ENCODE measurements around the gene RPS15. TPM values are rescaled to one million over a fixed set of nuclear protein-coding genes. Genes with fewer than 3 reads are reported as not detected.

Gene RPS15
- polyA plus RNA-seq, 1 of the 3 experiments (the other 2 are of a cell fraction): 3,749 TPM

DNA sequence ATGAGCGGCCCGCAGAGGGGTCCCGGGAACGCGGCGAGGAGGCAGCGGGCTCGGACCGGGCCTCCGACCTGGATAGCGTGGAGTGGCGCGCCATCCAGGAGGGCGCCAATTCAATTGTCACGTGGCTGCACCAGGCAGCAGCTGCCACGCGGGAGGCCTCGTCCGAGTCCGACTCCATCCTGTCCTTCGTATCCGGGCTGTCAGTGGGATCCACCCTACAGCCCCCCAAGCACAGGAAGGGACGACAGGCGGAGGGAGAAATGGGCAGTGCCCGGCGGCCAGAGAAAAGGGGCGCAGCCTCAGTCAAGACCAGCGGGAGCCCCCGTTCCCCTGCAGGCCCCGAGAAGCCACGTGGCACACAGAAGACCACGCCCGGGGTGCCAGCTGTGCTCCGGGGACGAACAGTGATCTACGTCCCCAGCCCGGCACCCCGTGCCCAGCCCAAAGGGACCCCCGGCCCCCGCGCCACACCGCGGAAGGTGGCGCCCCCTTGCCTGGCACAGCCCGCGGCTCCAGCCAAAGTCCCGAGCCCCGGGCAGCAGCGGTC lies 30.2 kb downstream of the RPS15 start:
- H3F3A ChIP-seq (replicated peaks; ENCODE audit: insufficient read depth): no peaks in the 10 kb centered on the region
- H3K4me3 ChIP-seq (ENCODE audit: low read depth in 2 of 2, low read length in 1 of 2): no peak overlapping the region
- H3K36me3 ChIP-seq (replicated peaks in 1 of 2; ENCODE audit: control insufficient read depth in 1 of 2, insufficient read depth in 2 of 2, low read length in 1 of 2): peaks cover 0 to 22% of the 10 kb centered on the region in 2 experiments
- no peak overlapping the region for H2AFZ ChIP-seq (ENCODE audit: low read depth)
- peaks cover 8% of the 10 kb centered on the region; the same call in 1 of the 2 replicates for H3K79me2 ChIP-seq (ENCODE audit: insufficient read depth)
- no peaks in the 10 kb centered on the region for H3K9me2 ChIP-seq
- POLR2A ChIA-PET: no interaction called here
- H3K9me3 ChIP-seq: no peaks in the 10 kb centered on the region
- H3K4me1 ChIP-seq (ENCODE audit: control insufficient read depth in 1 of 2, insufficient read depth in 2 of 2, low read depth in 1 of 2, low read length in 1 of 2): peaks cover 0 to 11% of the 10 kb centered on the region in 2 experiments; a peak in 1 of 4 replicates
- no peak for DNase-seq
- no peak overlapping the region for H3K9ac ChIP-seq
- peaks cover 13% of the 10 kb centered on the region; the same call in 1 of the 2 replicates for H4K20me1 ChIP-seq (ENCODE audit: insufficient read depth)
- no peak overlapping the region for H3K27ac ChIP-seq (ENCODE audit: low read depth in 2 of 2, low read length in 1 of 2)
- TF ChIP-seq RCOR1 (IDR thresholded peaks at IDR 0.05; ENCODE audit: low read length) (no peak), FOXM1 (IDR thresholded peaks at IDR 0.05; ENCODE audit: low read depth) (no peak), FOSL2 (IDR thresholded peaks at IDR 0.05; ENCODE audit: borderline replicate concordance, low read depth) (no peak), SIN3A (IDR thresholded peaks at IDR 0.05; ENCODE audit: borderline replicate concordance, low read depth, low read length) (no peak), EZH2phosphoT487 (IDR thresholded peaks at IDR 0.05; ENCODE audit: borderline replicate concordance, low read depth) (no peak), FOXJ3 (CRISPR knock-in tag; IDR thresholded peaks at IDR 0.05) (no peak), RFX5 (IDR thresholded peaks at IDR 0.05; ENCODE audit: low read length) (no peak), GABPA (IDR thresholded peaks at IDR 0.05; ENCODE audit: low read depth) (no peak), SMC3 (IDR thresholded peaks at IDR 0.05; ENCODE audit: low read depth, low read length) (no peak), MXI1 (IDR thresholded peaks at IDR 0.05; ENCODE audit: low read depth, low read length) (no peak), TEAD4 (IDR thresholded peaks at IDR 0.05; ENCODE audit: borderline replicate concordance, insufficient read depth) (no peak), NFIC (IDR thresholded peaks at IDR 0.05; ENCODE audit: borderline replicate concordance) (no peak), RXRA (IDR thresholded peaks at IDR 0.05; ENCODE audit: borderline replicate concordance, low read depth) (no peak)
- TF ChIP-seq, protein P1, sequence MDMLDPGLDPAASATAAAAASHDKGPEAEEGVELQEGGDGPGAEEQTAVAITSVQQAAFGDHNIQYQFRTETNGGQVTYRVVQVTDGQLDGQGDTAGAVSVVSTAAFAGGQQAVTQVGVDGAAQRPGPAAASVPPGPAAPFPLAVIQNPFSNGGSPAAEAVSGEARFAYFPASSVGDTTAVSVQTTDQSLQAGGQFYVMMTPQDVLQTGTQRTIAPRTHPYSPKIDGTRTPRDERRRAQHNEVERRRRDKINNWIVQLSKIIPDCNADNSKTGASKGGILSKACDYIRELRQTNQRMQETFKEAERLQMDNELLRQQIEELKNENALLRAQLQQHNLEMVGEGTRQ (IDR thresholded peaks at IDR 0.05; ENCODE audit: borderline replicate concordance, low read depth, low read length): no peak
- TF ChIP-seq, protein P2, sequence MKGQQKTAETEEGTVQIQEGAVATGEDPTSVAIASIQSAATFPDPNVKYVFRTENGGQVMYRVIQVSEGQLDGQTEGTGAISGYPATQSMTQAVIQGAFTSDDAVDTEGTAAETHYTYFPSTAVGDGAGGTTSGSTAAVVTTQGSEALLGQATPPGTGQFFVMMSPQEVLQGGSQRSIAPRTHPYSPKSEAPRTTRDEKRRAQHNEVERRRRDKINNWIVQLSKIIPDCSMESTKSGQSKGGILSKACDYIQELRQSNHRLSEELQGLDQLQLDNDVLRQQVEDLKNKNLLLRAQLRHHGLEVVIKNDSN (IDR thresholded peaks at IDR 0.05; ENCODE audit: borderline replicate concordance, low read depth): no peak
- TF ChIP-seq, protein P3, sequence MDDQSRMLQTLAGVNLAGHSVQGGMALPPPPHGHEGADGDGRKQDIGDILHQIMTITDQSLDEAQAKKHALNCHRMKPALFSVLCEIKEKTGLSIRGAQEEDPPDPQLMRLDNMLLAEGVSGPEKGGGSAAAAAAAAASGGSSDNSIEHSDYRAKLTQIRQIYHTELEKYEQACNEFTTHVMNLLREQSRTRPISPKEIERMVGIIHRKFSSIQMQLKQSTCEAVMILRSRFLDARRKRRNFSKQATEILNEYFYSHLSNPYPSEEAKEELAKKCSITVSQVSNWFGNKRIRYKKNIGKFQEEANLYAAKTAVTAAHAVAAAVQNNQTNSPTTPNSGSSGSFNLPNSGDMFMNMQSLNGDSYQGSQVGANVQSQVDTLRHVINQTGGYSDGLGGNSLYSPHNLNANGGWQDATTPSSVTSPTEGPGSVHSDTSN (IDR thresholded peaks at IDR 0.05): no peak
- TF ChIP-seq, protein P4, sequence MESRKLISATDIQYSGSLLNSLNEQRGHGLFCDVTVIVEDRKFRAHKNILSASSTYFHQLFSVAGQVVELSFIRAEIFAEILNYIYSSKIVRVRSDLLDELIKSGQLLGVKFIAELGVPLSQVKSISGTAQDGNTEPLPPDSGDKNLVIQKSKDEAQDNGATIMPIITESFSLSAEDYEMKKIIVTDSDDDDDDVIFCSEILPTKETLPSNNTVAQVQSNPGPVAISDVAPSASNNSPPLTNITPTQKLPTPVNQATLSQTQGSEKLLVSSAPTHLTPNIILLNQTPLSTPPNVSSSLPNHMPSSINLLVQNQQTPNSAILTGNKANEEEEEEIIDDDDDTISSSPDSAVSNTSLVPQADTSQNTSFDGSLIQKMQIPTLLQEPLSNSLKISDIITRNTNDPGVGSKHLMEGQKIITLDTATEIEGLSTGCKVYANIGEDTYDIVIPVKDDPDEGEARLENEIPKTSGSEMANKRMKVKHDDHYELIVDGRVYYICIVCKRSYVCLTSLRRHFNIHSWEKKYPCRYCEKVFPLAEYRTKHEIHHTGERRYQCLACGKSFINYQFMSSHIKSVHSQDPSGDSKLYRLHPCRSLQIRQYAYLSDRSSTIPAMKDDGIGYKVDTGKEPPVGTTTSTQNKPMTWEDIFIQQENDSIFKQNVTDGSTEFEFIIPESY (IDR thresholded peaks at IDR 0.05; ENCODE audit: borderline replicate concordance, low read depth): no peak
- TF ChIP-seq, protein P5, sequence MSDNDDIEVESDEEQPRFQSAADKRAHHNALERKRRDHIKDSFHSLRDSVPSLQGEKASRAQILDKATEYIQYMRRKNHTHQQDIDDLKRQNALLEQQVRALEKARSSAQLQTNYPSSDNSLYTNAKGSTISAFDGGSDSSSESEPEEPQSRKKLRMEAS (IDR thresholded peaks at IDR 0.05; ENCODE audit: low read depth): no peak
- no peak overlapping the region for H3K4me2 ChIP-seq
- CTCF ChIA-PET: interaction anchor here (2.7 kb wide), 1 partner anchor 23 kb away, joined by 11 read pairs; no protein-coding TSS in a partner anchor
- whole genome bisulfite sequencing (ENCODE audit: low lambda C conversion rate): 97% methylated on average over 23 of the region's 49 CpGs
- H3K27me3 ChIP-seq (ENCODE audit: insufficient read depth): no peaks in the 10 kb centered on the region

Data from SK-N-SH (cell line).